PC-3 (cell line): ENCODE measurements around the gene TIGD2. TPM values are rescaled to one million over a fixed set of nuclear protein-coding genes. Genes with fewer than 3 reads are reported as not detected.

Experiments used
- ATAC-seq: fragments of 200-7000 bp; cut with Tn5 transposase; 2 replicates; pipeline ENCODE4 v1.9.1; 2020; ENCODE audit warnings: mild to moderate bottlenecking, moderate library complexity
- Bru-seq: library from RNA; stranded (reverse); fragments of 400-500 nt; gene quantifications from one replicate; lab custom pipeline; 2021; lab: Mats Ljungman, UMichigan
- BruChase-seq, 2 experiments: library from RNA; stranded (reverse); fragments of 400-500 nt; gene quantifications; one replicate each; lab custom pipeline; 2021; lab: Mats Ljungman, UMichigan
- BruUV-seq: library from RNA; stranded (reverse); fragments of 400-500 nt; replicated peaks from 2 replicates; lab custom pipeline; 2021; lab: Mats Ljungman, UMichigan
- CTCF ChIA-PET: fragments of 300-600 bp; sonication (Branson Sonifier 250); formaldehyde crosslinking; loops from one replicate; lab custom pipeline; 2022; ENCODE audit warnings: antibody characterized with exemption; lab: Charles Lee
- POLR2A ChIA-PET: fragments of 300-600 bp; sonication (Branson Sonifier 250); formaldehyde crosslinking; loops from one replicate; lab custom pipeline; 2022; ENCODE audit warnings: antibody characterized with exemption; ENCODE audit not compliant: unreplicated experiment; lab: Charles Lee
- DNase-seq: peaks from one replicate; pipeline ENCODE4 v3.0.0-alpha.2; 2015
- H2AFZ ChIP-seq: fragments of 300-600 bp; sonication (generic); 2 replicates; pipeline ENCODE4 v1.6.0; 2016; ENCODE audit warnings: antibody characterized with exemption, low read length
- H3F3A ChIP-seq: fragments of 300-600 bp; sonication (generic); one replicate; pipeline ENCODE4 v1.6.0; 2017; ENCODE audit warnings: antibody characterized with exemption, low read length, control low read depth, mild to moderate bottlenecking; ENCODE audit not compliant: unreplicated experiment
- H3K27ac ChIP-seq: fragments of 300-600 bp; sonication (generic); 2 replicates; pipeline ENCODE4 v1.5.1; 2016; ENCODE audit warnings: mild to moderate bottlenecking, low read length
- H3K27me3 ChIP-seq: fragments of 300-600 bp; sonication (generic); 2 replicates; pipeline ENCODE4 v1.6.1; 2016; ENCODE audit warnings: low read length, mixed read lengths
- H3K36me3 ChIP-seq: fragments of 300-600 bp; sonication (generic); 2 replicates; pipeline ENCODE4 v1.6.1; 2016; ENCODE audit warnings: low read depth, mixed run types, low read length, mixed read lengths
- H3K4me1 ChIP-seq: fragments of 300-600 bp; sonication (generic); 2 replicates; pipeline ENCODE4 v1.5.1; 2016; ENCODE audit warnings: low read length; ENCODE audit not compliant: insufficient read depth
- H3K4me2 ChIP-seq: fragments of 300-600 bp; sonication (generic); 2 replicates; pipeline ENCODE4 v1.6.0; 2016; ENCODE audit warnings: low read length
- H3K4me3 ChIP-seq: fragments of 300-600 bp; sonication (generic); 2 replicates; pipeline ENCODE4 v1.5.1; 2016; ENCODE audit warnings: mild to moderate bottlenecking, low read length, mixed read lengths
- H3K79me2 ChIP-seq: fragments of 300-600 bp; sonication (generic); 2 replicates; pipeline ENCODE4 v1.6.1; 2017; ENCODE audit warnings: low read length, mixed read lengths
- H3K9ac ChIP-seq: fragments of 300-600 bp; sonication (generic); 2 replicates; pipeline ENCODE4 v1.6.0; 2016; ENCODE audit warnings: mild to moderate bottlenecking, low read length
- H3K9me2 ChIP-seq: fragments of 300-600 bp; sonication (generic); replicated peaks from 2 replicates; pipeline ENCODE4 v1.6.1; 2016; ENCODE audit warnings: mixed run types, low read length, mixed read lengths
- H3K9me3 ChIP-seq: fragments of 300-600 bp; sonication (generic); 2 replicates; pipeline ENCODE4 v1.6.1; 2016; ENCODE audit warnings: low read length, mixed read lengths
- H4K20me1 ChIP-seq: fragments of 300-600 bp; sonication (generic); 2 replicates; pipeline ENCODE4 v1.6.1; 2016; ENCODE audit warnings: low read length, mixed read lengths
- EZH2 ChIP-seq: fragments of 300-600 bp; sonication (generic); IDR thresholded peaks from one replicate; pipeline ENCODE4 v1.6.1; 2017; ENCODE audit warnings: antibody characterized with exemption, mild to moderate bottlenecking, low read length; ENCODE audit not compliant: unreplicated experiment
- EZH2phosphoT487 ChIP-seq: fragments of 300-600 bp; sonication (generic); IDR thresholded peaks from 2 replicates; pipeline ENCODE4 v1.6.1; 2018; ENCODE audit warnings: mild to moderate bottlenecking, antibody characterized with exemption, low read length, borderline replicate concordance
- intact Hi-C: fragments of 100-400 bp; cut with micrococcal nuclease; formaldehyde crosslinking; loops from 2 replicates; pipeline ENCODE4 v1.9.0; 2023
- long read RNA-seq: library from polyadenylated mRNA; unstranded; transcript quantifications from one replicate; pipeline ENCODE4 v2.0.0, GENCODE V29; 2021; ENCODE audit not compliant: unreplicated experiment
- total RNA-seq: library from RNA; depleted of rRNA; stranded (reverse); fragments of >200 nt; gene quantifications from 2 replicates; pipeline ENCODE4 v1.2.3, GENCODE V29; 2014; rRNA removed
- TF ChIP-seq, protein P1 (sequence below): fragments of 300-600 bp; sonication (generic); conservative IDR thresholded peaks from 2 replicates; pipeline ENCODE4 v1.5.1; 2017; ENCODE audit warnings: antibody characterized with exemption, low read depth, mild to moderate bottlenecking, low read length

The TIGD2 gene
- total RNA-seq (4.2 and 5.4 TPM in 2 replicates), Bru-seq, nascent RNA (percentile 62 among the genes with signal in this experiment), BruChase-seq, experiment 1, labeled RNA remaining after a 6-hour chase (percentile 51 among the genes with signal in this experiment), BruChase-seq, experiment 2, labeled RNA remaining after a 2-hour chase (percentile 62 among the genes with signal in this experiment)
- long read RNA-seq, partial matches to known transcripts: 0 of 3 reads
- long read RNA-seq, other reads (novel, unspliced or antisense): 0 of 3 reads

- no peak for TF ChIP-seq EZH2phosphoT487
- TF ChIP-seq EZH2: no peak
- TF ChIP-seq, protein P1, sequence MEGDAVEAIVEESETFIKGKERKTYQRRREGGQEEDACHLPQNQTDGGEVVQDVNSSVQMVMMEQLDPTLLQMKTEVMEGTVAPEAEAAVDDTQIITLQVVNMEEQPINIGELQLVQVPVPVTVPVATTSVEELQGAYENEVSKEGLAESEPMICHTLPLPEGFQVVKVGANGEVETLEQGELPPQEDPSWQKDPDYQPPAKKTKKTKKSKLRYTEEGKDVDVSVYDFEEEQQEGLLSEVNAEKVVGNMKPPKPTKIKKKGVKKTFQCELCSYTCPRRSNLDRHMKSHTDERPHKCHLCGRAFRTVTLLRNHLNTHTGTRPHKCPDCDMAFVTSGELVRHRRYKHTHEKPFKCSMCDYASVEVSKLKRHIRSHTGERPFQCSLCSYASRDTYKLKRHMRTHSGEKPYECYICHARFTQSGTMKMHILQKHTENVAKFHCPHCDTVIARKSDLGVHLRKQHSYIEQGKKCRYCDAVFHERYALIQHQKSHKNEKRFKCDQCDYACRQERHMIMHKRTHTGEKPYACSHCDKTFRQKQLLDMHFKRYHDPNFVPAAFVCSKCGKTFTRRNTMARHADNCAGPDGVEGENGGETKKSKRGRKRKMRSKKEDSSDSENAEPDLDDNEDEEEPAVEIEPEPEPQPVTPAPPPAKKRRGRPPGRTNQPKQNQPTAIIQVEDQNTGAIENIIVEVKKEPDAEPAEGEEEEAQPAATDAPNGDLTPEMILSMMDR: peak; percentile 62
- Histone ChIP-seq H3F3A (no peaks in the 10 kb centered on the region), H4K20me1 (no peaks in the 10 kb centered on the region), H3K9me3 (no peaks in the 10 kb centered on the region), H3K4me1 (peaks cover 16% of the 10 kb centered on the region), H3K4me3 (peak within 1 kb of the TSS; percentile 86), H3K9ac (peak within 1 kb of the TSS; percentile 75), H3K9me2 (no peaks in the 10 kb centered on the region), H2AFZ (peak within 1 kb of the TSS; percentile 86), H3K27me3 (peaks cover 5% of the 10 kb centered on the region; the same call in 1 of the 2 replicates), H3K4me2 (peak within 1 kb of the TSS; percentile 99), H3K36me3 (0 out of 2 replicates have a peak, but pooled peaks cover 3% of the 10 kb centered on the region), H3K27ac (0 out of 2 replicates have a peak within 1 kb of the TSS, but pooled peaks have one; percentile 11), H3K79me2 (peaks cover 10% of the 10 kb centered on the region)
- no TSS peak for BruUV-seq
- ATAC-seq (peak; percentile 90), DNase-seq (peak; percentile 82)
- CTCF ChIA-PET: no interaction called here
- POLR2A ChIA-PET: no interaction called here
- intact Hi-C loops: loop anchor here (2.0 to 5.0 kb wide), 3 partner anchors 54 to 289 kb away; partner anchors contain the start of gene FAM13A
Observed at GRCh38 chr4:89110986-89111832, at the start of gene TIGD2. TIGD2 (plus strand) TSS chr4:89111533; CDS start chr4:89112975, 1,442 bp downstream.

- TF ChIP-seq EZH2 (no peak), EZH2phosphoT487 (no peak)
- TF ChIP-seq, protein P1: no peak
- ChIA-PET CTCF (interaction anchor here (0.5 kb wide), 1 partner anchor 246 kb away, joined by 3 read pairs; no protein-coding TSS in a partner anchor), POLR2A (no interaction called here)
- Histone ChIP-seq H3K36me3 (no peaks in the 10 kb centered on the region), H3K4me2 (no peak overlapping the region), H3F3A (no peaks in the 10 kb centered on the region), H2AFZ (no peak overlapping the region), H3K27me3 (no peaks in the 10 kb centered on the region), H3K9me3 (no peaks in the 10 kb centered on the region), H3K27ac (no peak overlapping the region), H3K4me1 (no peaks in the 10 kb centered on the region), H3K9me2 (no peaks in the 10 kb centered on the region), H3K9ac (no peak overlapping the region), H3K79me2 (no peaks in the 10 kb centered on the region), H3K4me3 (no peak overlapping the region), H4K20me1 (no peaks in the 10 kb centered on the region)
- DNase-seq: no peak
- ATAC-seq: no peak
- intact Hi-C loops: no loop called here
- BruUV-seq: no TSS peak
Observed at GRCh38 chr4:89064848-89065247, 46.5 kb upstream of the TIGD2 start.
